ENCODE results near the gene GNAQ.

GNAQ gene

DNA sequence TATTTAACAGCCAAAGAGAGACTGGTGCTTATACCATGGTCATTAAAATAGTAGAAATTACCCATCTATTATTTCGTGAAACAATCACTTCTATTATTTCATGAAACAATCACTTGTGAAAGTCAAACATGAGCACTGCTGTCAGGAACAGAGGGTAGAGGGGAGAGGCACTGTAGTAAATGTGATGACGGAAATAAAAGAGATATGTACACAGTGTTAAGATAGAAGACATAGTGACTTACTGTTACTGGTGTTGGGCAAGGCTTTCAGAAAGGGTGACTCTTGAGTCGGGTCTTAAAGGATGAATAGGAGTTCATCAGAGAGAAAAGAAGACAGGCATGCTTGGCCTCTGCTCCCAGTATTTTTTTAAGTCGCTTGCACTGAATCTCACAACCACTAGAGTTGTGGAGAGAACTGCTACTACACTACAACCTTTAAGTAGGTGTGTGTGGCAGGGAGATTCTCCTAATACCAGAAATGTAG, 220.9 kb downstream of the GNAQ start:
- no peak overlapping the region for H3K4me3 ChIP-seq (ENCODE audit: low read length)
- no peak for TF ChIP-seq ZNF274 (IDR thresholded peaks at IDR 0.05; ENCODE audit: low read depth, low read length)

GRCh38 chr9:77810047-77810446, 221.6 kb downstream of the GNAQ start:
- no peak overlapping the region for H3K4me3 ChIP-seq (ENCODE audit: low read length)
- TF ChIP-seq ZNF274 (IDR thresholded peaks at IDR 0.05; ENCODE audit: low read depth, low read length), result no peak

GRCh38 chr9:77809552-77809951, 222.1 kb downstream of the GNAQ start:
- no peak overlapping the region for H3K4me3 ChIP-seq (ENCODE audit: low read length)
- TF ChIP-seq ZNF274 (IDR thresholded peaks at IDR 0.05; ENCODE audit: low read depth, low read length), result no peak

GRCh38 chr9:77808751-77809081, 222.9 kb downstream of the GNAQ start:
- no peak for TF ChIP-seq ZNF274 (IDR thresholded peaks at IDR 0.05; ENCODE audit: low read depth, low read length)
- no peak overlapping the region for H3K4me3 ChIP-seq (ENCODE audit: low read length)

DNA sequence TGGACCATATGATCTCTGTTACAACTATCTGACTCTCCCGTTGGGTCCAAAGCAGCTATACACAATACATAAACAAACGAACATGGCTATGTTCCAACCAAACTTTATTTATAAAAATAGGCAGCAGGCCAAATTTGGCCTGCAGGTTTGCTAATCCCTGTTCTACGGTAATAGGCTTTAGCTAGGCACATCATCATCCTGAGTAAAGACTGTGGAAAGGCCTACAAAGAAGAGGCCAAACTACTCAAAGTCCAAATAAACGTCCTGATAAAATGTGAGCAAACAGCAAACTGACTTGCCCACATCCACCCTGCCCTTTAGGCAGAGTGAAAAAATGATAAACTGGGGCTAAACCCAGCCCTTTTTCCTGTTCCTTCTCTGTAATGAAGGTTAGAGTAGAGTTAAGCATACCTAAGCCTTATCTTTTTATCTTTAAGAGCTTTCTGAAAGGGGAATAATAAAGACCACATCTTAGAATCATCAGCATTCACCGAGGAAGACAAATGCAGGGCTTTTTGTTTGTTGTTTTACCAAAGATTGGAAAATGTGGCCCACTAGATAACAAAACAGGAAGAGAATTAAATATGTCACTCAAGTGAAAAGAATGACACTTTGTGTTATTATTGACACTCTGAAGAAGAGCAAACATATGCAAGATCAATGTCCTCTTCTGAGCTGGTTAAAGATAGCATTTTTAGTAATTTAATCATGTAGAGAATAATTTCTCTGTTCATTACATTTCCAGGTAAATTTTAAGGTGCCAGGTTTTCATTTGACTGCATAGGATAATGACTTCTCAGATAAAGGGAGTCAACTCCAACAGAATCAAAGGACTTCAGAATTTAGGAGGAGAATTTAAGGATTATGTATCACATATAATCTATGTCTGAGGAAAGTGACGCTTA, 223.5 kb downstream of the GNAQ start:
- no peak for TF ChIP-seq ZNF274 (IDR thresholded peaks at IDR 0.05; ENCODE audit: low read depth, low read length)
- H3K4me3 ChIP-seq (ENCODE audit: low read length), result no peak overlapping the region

GRCh38 chr9:77807281-77807683, 224.3 kb downstream of the GNAQ start:
- H3K4me3 ChIP-seq (ENCODE audit: low read length), result no peak overlapping the region
- no peak for TF ChIP-seq ZNF274 (IDR thresholded peaks at IDR 0.05; ENCODE audit: low read depth, low read length)

DNA sequence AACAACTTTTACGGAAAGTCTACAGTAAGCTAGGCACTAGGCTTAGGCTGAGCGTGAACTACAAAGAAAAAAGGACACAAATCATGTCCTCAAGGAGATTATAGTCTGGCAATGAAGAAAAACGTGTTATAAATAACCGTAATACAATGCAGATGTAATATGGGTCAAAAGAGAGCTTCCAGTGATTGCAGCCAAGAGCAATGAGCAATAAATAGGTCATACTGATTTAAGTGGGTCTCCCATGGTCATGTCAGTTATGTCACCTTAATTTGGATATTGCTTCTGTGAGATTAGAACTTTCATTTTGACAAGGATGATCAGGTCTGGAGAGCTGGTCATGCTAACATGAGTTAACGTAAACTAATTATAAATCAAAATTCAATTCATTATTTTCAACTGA, 224.9 kb downstream of the GNAQ start:
- TF ChIP-seq ZNF274 (IDR thresholded peaks at IDR 0.05; ENCODE audit: low read depth, low read length), result no peak
- no peak overlapping the region for H3K4me3 ChIP-seq (ENCODE audit: low read length)

DNA sequence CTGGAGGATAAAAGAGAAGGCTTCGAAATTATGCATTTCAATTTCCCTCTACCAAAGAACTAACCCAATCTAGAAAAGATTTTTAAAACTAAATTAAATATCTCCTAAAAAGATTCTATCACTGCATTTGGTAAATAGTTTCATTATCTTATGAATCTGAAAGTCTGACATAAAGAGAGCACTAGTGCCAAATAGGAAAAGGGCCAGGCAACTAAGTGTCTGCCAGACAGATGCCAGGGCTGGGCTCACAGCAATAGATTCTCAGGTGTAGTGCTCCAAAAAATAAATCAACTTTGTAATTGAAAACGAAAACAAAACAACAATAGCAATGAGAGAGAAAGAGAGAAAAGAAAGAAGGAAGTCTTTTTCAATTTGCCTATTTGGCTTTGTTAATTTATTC, 225.8 kb downstream of the GNAQ start:
- no peak for TF ChIP-seq ZNF274 (IDR thresholded peaks at IDR 0.05; ENCODE audit: low read depth, low read length)
- no peak overlapping the region for H3K4me3 ChIP-seq (ENCODE audit: low read length)

DNA sequence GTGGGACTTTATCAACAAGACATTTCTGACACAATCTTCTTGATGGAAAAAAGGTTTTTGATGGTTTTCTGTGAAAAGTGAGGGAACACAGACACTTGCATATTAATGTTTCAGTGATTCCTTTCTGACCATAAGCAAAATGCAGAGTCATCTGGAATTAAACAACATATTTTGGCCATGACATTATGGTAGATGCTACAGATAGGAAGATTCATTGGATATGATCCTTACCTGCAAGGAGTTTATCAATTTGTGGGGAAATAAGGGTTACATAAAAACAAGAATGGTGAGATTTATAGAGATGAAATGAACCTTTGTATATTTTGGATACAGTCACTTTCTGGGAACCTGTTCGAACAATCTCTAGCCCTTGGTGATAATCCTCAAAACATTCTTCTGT, 228.2 kb downstream of the GNAQ start:
- H3K4me3 ChIP-seq (ENCODE audit: low read length), result no peak overlapping the region
- no peak for TF ChIP-seq ZNF274 (IDR thresholded peaks at IDR 0.05; ENCODE audit: low read depth, low read length)

DNA sequence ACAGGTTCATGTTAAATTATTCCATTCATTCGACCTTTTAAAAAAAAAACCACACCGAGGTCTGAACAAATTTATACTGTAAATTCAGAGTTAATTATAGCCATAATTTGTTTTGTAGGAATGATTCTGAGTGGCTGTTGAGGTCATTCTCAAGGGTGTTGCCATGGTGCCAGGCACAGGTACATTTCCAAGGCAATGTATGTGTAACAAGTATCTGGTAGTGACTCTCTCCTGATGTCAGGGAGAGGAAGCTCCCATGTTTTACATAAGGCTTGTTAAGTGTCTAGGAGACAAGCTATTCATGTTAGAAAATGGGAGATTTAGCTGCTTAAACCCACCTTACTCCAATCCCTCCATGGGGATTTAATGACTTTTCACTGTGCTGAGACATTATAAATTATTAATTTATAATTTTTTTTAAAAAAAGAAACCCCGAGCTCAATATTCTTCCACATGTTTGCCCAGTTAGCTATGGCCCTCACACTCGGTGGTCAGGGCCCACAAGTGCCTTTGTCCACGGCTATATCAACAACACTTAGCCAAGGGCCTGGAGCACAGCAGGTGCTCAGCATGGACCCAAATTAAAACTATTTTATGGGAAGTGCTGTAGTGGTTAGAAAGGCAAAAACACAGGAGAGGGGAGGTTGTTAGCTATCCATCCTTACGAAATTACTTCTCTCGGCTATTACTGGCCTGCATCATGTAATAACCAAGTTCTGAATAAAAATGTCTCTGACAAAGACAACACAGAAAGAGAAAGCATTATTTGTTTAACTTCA, 228.9 kb downstream of the GNAQ start:
- TF ChIP-seq ZNF274 (IDR thresholded peaks at IDR 0.05; ENCODE audit: low read depth, low read length), result no peak
- no peak overlapping the region for H3K4me3 ChIP-seq (ENCODE audit: low read length)

GRCh38 chr9:77802064-77802463, 229.5 kb downstream of the GNAQ start:
- H3K4me3 ChIP-seq (ENCODE audit: low read length), result no peak overlapping the region
- TF ChIP-seq ZNF274 (IDR thresholded peaks at IDR 0.05; ENCODE audit: low read depth, low read length), result no peak

GRCh38 chr9:77800924-77801551, 230.6 kb downstream of the GNAQ start:
- H3K4me3 ChIP-seq (ENCODE audit: low read length), result no peak overlapping the region
- no peak for TF ChIP-seq ZNF274 (IDR thresholded peaks at IDR 0.05; ENCODE audit: low read depth, low read length)

DNA sequence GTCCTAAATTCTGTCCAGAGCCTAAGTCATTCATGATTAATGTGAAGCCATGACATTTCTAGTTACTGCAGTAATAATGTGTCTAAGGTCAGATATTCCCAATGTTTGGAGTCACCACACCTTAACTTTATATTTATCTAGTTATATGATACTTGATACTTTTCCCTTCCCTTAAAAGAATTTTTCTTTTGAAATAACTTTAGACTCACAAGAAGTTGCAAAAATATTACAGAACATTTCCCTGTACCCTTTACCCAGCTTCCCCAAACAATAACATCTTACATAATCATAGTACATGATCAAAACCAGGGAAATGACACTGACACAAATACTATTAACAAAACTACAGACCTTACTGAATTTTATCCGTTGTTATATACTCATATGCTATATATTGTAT, 233.5 kb downstream of the GNAQ start:
- no peak for TF ChIP-seq ZNF274 (IDR thresholded peaks at IDR 0.05; ENCODE audit: low read depth, low read length)

DNA sequence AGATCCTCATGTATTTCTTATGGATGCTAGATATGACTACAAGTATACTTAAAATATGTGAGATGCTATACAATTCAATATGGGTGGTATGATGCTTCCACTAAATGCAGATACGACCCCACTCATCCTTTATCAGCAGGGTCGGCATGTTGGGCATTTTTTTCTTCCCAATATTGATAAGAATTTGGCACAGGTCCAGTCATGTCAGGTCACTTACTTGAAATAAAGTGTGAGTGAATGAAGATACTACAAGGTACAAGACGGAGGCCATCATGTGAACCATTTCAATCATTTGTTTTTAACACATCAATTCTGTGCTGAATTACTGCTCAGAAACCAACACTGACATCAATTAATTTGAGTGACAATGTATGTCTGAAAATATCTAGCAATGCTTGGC, 236.6 kb downstream of the GNAQ start:
- no peak for TF ChIP-seq ZNF274 (IDR thresholded peaks at IDR 0.05; ENCODE audit: low read depth, low read length)

More for the DNA sequence above, 233.5 kb downstream of the GNAQ start:
- H3K4me3 ChIP-seq (ENCODE audit: low read length), result no peak overlapping the region

More for the DNA sequence above, 236.6 kb downstream of the GNAQ start:
- no peak overlapping the region for H3K4me3 ChIP-seq (ENCODE audit: low read length)

All from GM08714 (cell line).